Posterior vena cava (tissue), 2 donors: ENCODE results near the gene TMCO4. TPM values are rescaled to one million over a fixed set of nuclear protein-coding genes. Genes with fewer than 3 reads are reported as not detected.

Experiments used
- DNase-seq: peaks from one replicate; pipeline ENCODE4 v3.0.0-alpha.2; 2020; ENCODE audit warnings: low spot score
- intact Hi-C, 2 donors: fragments of 100-400 bp; cut with DNase I; formaldehyde crosslinking; loops; one replicate each; pipeline versions ENCODE4 v1.14.1 to v1.14.2; 2022 to 2023
- total RNA-seq, 2 donors: library from RNA; stranded (reverse); fragmentation: NEBNext Ultra II Directional; extraction: Animal tissue kit (Norgen Biotek cat#: 25700); gene quantifications; one replicate each; pipeline ENCODE4 v1.2.1, GENCODE V29; 2021
- donor health status: DM: yes; HTN: yes; CAD: no.
- donor health status: DM: yes; HTN: yes; CAD: no.

TMCO4 gene
- total RNA-seq, 2 donors from 2014 or later, result 12.3 to 13.2 TPM

- intact Hi-C loops, result no loop called here
- DNase-seq, result peak; percentile 66
These were observed 12.7 kb downstream of the TMCO4 start for GRCh38 chr1:19786988-19787423.

- intact Hi-C loops, result no loop called here
- DNase-seq, result peak; percentile 45
These were observed 14.1 kb downstream of the TMCO4 start for GRCh38 chr1:19785660-19786059.

- DNase-seq, result no peak
- intact Hi-C loops, result no loop called here
These were observed 19.3 kb downstream of the TMCO4 start for GRCh38 chr1:19780267-19780877.

GRCh38 chr1:19776933-19777332, 22.8 kb downstream of the TMCO4 start:
- intact Hi-C loops, result loop anchor here in 1 of 2 donors (1.0 kb wide), 1 partner anchor 21 kb away; no protein-coding TSS in a partner anchor
- no peak for DNase-seq

GRCh38 chr1:19776287-19776686, 23.4 kb downstream of the TMCO4 start:
- no peak for DNase-seq
- intact Hi-C loops, result loop anchor here in 1 of 2 donors (1.0 kb wide), 1 partner anchor 22 kb away; no protein-coding TSS in a partner anchor

GRCh38 chr1:19775831-19776230, 23.9 kb downstream of the TMCO4 start:
- no peak for DNase-seq
- intact Hi-C loops, result loop anchor here in 1 of 2 donors (1.0 kb wide), 1 partner anchor 22 kb away; no protein-coding TSS in a partner anchor

GRCh38 chr1:19775317-19775716, 24.4 kb downstream of the TMCO4 start:
- intact Hi-C loops, result no loop called here
- no peak for DNase-seq

GRCh38 chr1:19774180-19774785, 25.4 kb downstream of the TMCO4 start:
- no peak for DNase-seq
- intact Hi-C loops, result no loop called here

- DNase-seq, result no peak
- intact Hi-C loops, result no loop called here
These were observed 26.2 kb downstream of the TMCO4 start for GRCh38 chr1:19773485-19773884.

GRCh38 chr1:19772053-19772452, 27.7 kb downstream of the TMCO4 start:
- intact Hi-C loops, result no loop called here

GRCh38 chr1:19771350-19771749, 28.4 kb downstream of the TMCO4 start:
- intact Hi-C loops, result no loop called here
- DNase-seq, result peak; percentile 70

More at GRCh38 chr1:19772053-19772452, 27.7 kb downstream of the TMCO4 start:
- no peak for DNase-seq

GRCh38 chr1:19770436-19771190, 29.1 kb downstream of the TMCO4 start:
- intact Hi-C loops, result no loop called here
- DNase-seq, result no peak

- intact Hi-C loops, result no loop called here
- DNase-seq, result peak; percentile 48
These were observed 30.3 kb downstream of the TMCO4 start for GRCh38 chr1:19769211-19769932.

- DNase-seq, result peak; percentile 65
- intact Hi-C loops, result no loop called here
These were observed 31.1 kb downstream of the TMCO4 start for GRCh38 chr1:19768353-19769210.

GRCh38 chr1:19765623-19766022, 34.1 kb downstream of the TMCO4 start:
- intact Hi-C loops, result no loop called here
- DNase-seq, result peak; percentile 11

- intact Hi-C loops, result no loop called here
These were observed 34.9 kb downstream of the TMCO4 start for GRCh38 chr1:19764848-19765247.

GRCh38 chr1:19762175-19762779, 37.4 kb downstream of the TMCO4 start:
- intact Hi-C loops, result no loop called here
- no peak for DNase-seq

More at GRCh38 chr1:19764848-19765247, 34.9 kb downstream of the TMCO4 start:
- DNase-seq, result no peak

- no peak for DNase-seq
- intact Hi-C loops, result no loop called here
These were observed 40.0 kb downstream of the TMCO4 start for GRCh38 chr1:19759740-19760089.
